Erythroblast (primary cell): Measurements from ENCODE around the gene PSMB1.
"Not testable (repeated sequence)": the region's sequence is repeated elsewhere in the genome, so short reads cannot be mapped to it uniquely, and the experiment has no call there.

ENCODE experiments used
- DNase-seq, 2 experiments: peaks; one replicate each; lab custom pipeline; 2025; lab: John Stamatoyannopoulos, UW
- GATA1 ChIP-seq: IDR thresholded peaks from 2 replicates; pipeline ENCODE4 v1.6.1; 2011; ENCODE audit warnings: low read depth, mild to moderate bottlenecking, control low read depth, low read length, moderate library complexity
- POLR2A ChIP-seq: IDR thresholded peaks from 2 replicates; pipeline ENCODE4 v1.6.1; 2011; ENCODE audit warnings: mild to moderate bottlenecking, low read length

Gene PSMB1

GRCh38 chr6:170554796-170555137 is 1.7 kb upstream of the PSMB1 start:
- TF ChIP-seq GATA1 = no peak
- TF ChIP-seq POLR2A = no peak
- DNase-seq = no peak

GRCh38 chr6:170554013-170554795 is 1.1 kb upstream of the PSMB1 start, which contains the start of gene TBP:
TBP (plus strand) TSS chr6:170554369; CDS start chr6:170557030, 2,661 bp downstream.
- peak; percentile 98 to 99 for DNase-seq
- TF ChIP-seq POLR2A = peak; percentile 84
- TF ChIP-seq GATA1 = no peak

GRCh38 chr6:170553534-170554012 is 466 bp upstream of the PSMB1 start:
- TF ChIP-seq POLR2A (no peak), GATA1 (no peak)
- DNase-seq = no peak

GRCh38 chr6:170545405-170545804 is 7.7 kb downstream of the PSMB1 start:
- DNase-seq = no peak
- TF ChIP-seq POLR2A (no peak), GATA1 (no peak)

- TF ChIP-seq GATA1 (no peak), POLR2A (no peak)
- no peak for DNase-seq
Observed at GRCh38 chr6:170542031-170542719, 10.9 kb downstream of the PSMB1 start.

DNA sequence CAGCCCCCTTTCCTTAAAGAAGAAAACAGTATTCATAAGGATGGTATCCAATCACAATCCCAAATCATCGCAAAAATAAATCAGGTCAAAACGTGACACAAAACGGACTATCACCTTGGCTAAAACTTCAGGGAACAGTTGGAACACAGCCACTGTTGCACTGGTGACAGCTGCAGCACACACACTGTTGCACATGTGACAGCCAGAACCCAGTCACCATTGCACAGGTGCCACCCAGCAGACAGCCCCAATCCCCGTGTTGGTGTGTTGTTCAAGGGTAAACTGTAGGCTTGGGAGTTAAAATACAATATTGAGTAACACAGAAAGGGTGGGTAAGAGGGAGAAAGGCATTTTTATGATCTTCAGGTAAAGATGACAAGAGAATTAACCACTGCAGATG is 15.8 kb downstream of the PSMB1 start:
- DNase-seq = no peak
- TF ChIP-seq GATA1 = no peak
- TF ChIP-seq POLR2A = no peak

DNA sequence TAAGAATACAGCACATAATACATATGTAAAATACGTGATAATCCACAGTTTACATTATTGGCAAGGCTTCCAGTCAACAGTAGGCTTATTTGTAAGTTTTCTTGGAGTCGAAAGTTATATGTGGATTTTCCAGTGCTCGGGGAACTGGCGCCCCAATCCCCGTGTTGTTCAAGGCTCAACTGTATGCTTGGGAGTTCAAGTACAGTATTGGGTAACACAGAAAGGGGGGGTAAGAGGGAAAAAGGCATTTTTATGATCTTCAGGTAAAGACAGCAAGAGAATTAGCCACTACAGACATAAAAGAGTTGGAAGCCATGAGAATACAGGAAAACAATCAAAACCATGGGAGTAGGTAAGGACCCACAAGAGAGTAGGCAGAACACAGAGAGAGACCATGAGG is 16.4 kb downstream of the PSMB1 start:
- no peak for TF ChIP-seq GATA1
- no peak for TF ChIP-seq POLR2A
- DNase-seq = no peak

DNA sequence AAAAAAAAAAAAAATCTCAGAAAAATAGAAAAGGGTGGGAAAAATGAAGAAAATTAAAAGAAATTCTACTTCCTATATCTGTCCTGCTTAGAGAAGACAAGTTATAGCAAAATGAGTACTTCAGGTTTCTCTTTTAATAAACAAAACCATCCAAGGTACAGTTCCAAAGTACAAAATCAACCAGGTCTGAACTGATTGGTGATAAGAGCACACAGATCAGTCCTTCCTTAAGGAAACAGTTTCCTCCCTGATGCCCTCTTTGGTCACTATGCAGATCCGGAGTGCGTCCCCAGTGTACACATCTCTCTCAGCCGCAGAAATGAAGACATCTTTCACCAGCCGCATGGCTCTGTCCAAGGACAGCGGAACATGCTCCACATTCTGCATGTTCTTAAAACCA is 18.1 kb downstream of the PSMB1 start:
- TF ChIP-seq GATA1 (no peak), POLR2A (no peak)
- DNase-seq = no peak

GRCh38 chr6:170533792-170534191 is 19.3 kb downstream of the PSMB1 start:
- TF ChIP-seq POLR2A (no peak), GATA1 (no peak)
- no peak for DNase-seq

DNA sequence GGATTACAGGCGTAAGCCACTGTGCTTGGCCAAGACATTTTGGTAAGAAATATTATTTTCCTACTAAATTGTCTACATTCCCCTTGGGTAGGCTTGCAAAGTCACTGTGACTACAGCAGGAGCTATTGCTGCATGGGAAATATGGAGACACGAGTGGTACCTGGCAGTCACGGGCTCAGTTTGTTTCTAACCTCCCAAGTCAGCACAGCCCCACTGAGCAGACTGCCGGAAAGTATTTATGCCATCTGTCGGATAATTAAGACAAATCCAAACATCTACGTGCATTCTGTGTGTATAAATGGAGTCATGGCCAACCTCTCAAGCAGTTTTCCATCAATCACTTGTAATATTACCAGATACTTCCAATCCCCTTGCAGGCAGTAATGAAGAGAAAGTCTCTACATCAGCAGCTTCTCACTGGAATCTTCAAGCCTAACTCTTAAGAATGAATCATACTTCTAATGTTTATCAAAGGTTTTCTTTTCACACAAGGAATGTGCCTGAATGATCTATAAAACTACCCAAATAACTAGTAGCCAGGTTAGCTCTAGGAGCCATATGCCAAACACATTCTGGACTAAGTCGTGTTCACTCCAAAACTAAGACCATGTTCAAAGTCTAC is 20.1 kb downstream of the PSMB1 start:
- DNase-seq = no peak
- TF ChIP-seq POLR2A (no peak), GATA1 (no peak)

DNA sequence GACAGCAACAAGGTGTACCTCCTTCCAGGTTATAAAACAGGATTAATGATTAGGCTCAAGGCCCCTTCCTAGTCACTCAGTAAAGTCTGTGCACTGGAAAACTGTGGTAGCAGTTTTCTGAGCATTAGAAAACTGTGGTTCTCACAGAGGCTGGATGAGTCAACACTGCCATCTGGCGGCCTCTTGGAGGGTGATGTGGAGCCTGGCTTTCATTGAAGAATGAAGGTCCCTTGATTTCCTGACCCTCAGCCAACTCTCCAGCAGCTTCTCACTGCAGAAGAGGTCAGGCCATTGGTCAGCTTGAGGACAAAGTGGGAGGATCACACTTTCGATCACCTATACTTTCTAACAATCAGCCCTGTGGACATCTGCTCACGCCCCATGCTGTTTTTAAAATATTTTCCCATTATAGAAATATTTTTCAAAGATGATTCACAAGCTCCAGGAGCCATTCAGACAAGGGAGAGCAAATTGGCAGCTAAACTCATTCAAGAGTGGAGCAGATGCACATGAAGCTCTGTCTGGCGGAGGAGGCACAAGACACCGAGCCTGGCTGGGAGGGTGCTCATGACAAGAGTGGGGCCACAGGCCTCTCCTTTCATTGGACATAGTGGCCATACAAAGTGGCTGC is 23.2 kb downstream of the PSMB1 start:
- DNase-seq = peak; percentile 63 to 78
- TF ChIP-seq POLR2A = no peak
- TF ChIP-seq GATA1 = no peak

DNA sequence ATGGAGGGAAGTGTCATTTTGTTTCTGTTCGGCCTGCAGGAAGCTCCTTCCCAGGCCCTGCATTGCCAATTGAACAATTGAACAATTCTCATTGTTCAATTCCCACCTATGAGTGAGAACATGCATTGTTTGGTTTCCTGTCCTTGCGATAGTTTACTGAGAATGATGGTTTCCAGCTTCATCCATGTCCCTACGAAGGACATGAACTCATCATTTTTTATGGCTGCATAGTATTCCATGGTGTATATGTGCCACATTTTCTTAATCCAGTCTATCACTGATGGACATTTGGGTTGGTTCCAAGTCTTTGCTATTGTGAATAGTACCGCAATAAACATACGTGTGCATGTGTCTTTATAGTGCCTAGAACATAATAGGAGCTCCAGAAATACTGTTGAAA is 25.1 kb downstream of the PSMB1 start:
- DNase-seq = not testable (repeated sequence)

DNA sequence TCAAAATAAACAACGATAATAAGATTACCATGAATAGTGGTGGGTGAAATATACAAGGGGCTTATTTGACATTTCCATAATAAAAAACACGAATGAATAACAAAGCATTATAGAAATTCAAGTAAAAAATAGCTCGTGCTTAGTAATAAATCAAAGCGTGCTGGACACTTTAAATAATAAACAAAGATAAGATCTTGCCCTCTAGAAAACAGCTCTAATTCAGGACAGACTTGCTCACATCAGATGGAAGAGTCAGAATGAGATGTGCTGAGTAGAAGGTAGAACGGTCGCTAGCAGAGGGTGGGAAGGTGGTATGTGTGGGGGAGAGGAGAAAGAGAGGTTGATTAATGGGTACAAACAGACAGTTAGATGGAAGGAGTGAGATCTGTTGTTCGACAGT is 27.3 kb downstream of the PSMB1 start:
- no peak for DNase-seq
- TF ChIP-seq POLR2A = no peak
- no peak for TF ChIP-seq GATA1

- TF ChIP-seq GATA1 = no peak
- no peak for TF ChIP-seq POLR2A
Observed at GRCh38 chr6:170524172-170524502, 29.0 kb downstream of the PSMB1 start.

More at GRCh38 chr6:170524172-170524502, 29.0 kb downstream of the PSMB1 start:
- DNase-seq = no peak
